ENCODE results near the gene SYT8.

Gene SYT8

GRCh38 chr11:1831338-1832210 lies 3.2 kb upstream of the SYT8 start:
- DNase-seq (ENCODE audit: low read depth in 1 of 2, low spot score in 1 of 2), result no peak

GRCh38 chr11:1832211-1832919 lies 2.4 kb upstream of the SYT8 start:
- peak; percentile 48 to 67 for DNase-seq (ENCODE audit: low read depth in 1 of 2, low spot score in 1 of 2)

GRCh38 chr11:1832920-1833295 lies 1.9 kb upstream of the SYT8 start:
- no peak for DNase-seq (ENCODE audit: low read depth in 1 of 2, low spot score in 1 of 2)

DNA sequence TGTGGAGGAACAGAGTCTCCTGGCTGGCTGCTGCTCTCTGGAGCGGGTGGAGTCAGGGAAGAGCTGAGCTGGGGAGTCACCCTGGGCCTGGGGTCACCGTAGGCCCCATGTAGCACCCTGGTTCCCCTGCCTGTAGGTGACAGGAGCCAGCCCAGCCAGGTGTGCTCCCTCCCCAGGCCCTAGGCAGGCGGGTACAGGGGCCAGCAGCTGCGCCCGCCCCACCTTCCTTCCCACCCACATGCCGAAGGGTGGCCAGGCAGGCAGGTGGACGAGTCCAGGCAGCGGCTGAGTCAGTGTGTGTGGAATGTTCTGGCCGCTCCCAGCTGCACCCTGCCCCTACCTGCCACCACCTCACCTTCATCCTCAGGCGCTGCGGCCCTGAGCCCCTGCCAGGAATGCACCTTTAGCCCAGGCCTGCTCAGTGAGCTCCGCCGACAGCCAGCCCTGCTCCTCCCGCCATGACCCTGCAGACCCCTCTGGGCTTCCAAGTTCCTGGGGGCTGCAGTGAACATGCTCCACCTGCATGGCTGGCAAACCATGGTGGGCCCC lies 654 bp upstream of the SYT8 start:
- no peak for DNase-seq (ENCODE audit: low read depth in 1 of 2, low spot score in 1 of 2)

DNA sequence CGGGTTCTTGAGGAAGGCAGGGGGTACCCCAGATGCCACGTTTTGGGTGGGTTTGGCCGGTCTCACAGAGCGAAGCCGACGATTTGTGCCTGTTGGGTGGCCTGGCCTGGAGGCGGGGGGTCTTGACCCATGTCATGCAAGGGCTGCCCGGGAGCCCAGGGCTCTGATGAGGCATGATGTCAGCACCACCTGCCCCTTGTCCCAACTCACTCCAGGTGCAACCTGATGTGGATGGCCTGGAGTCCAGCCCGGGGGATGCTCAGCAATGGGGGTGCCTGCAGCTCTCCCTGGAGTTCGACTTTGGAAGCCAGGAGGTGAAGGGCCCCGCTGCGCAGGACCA lies 851 bp downstream of the SYT8 start:
- no peak for DNase-seq (ENCODE audit: low read depth in 1 of 2, low spot score in 1 of 2)

DNA sequence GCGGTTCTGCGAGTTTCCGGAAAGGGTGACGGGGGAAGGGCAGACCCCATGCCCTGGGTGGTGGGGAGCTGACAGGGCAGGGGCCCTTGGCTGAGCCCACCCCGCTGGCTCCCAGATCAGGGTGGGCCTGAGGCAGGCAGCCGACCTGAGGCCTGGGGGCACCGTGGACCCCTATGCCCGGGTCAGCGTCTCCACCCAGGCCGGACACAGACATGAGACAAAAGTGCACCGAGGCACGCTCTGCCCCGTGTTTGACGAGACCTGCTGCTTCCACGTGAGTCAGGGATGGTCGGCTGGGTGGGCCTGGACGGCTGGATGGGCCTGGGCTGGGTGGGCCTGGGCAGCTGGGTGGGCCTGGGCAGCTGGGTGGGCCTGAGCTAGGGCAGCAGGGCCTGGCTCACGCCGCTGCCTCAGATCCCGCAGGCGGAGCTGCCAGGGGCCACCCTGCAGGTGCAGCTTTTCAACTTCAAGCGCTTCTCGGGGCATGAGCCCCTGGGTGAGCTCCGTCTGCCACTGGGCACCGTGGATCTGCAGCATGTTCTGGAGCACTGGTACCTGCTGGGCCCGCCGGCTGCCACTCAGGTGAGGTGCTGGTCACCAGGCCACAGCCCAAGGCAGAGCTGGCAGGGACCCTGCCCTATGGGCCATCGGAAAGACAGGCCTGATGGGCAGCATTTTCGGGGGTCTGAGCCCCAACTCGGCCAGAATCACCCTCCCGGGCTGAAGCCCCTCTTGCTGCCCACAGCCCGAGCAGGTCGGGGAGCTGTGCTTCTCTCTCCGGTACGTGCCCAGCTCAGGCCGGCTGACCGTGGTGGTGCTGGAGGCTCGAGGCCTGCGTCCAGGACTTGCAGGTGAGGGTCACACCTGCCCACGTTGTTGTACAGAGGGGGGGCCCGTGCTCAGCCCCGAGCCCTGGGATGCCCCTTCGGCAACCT lies 1.5 kb downstream of the SYT8 start:
- DNase-seq (ENCODE audit: low read depth in 1 of 2, low spot score in 1 of 2), result no peak

GRCh38 chr11:1837171-1838076 lies 2.6 kb downstream of the SYT8 start:
- peak; percentile 60 to 62 for DNase-seq (ENCODE audit: low read depth in 1 of 2, low spot score in 1 of 2)

DNA sequence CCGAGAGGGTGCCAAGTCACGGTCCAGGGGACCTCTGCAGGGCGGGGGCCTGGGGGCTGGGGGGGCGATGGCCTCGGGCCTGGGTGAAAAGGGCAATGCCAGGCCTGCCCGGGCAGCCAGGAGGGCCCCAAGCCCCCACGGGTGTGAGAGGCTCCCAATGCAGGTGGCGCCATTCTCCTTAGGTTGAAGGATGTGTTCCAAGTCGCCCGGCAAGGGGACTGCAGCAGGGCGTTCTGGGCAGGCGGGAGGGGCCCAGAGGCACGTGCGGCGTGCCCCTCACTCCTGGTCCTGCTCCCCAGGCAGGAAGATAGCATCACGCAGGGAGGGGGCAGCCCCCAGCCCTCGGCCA lies 3.3 kb downstream of the SYT8 start:
- DNase-seq (ENCODE audit: low read depth in 1 of 2, low spot score in 1 of 2), result no peak

DNA sequence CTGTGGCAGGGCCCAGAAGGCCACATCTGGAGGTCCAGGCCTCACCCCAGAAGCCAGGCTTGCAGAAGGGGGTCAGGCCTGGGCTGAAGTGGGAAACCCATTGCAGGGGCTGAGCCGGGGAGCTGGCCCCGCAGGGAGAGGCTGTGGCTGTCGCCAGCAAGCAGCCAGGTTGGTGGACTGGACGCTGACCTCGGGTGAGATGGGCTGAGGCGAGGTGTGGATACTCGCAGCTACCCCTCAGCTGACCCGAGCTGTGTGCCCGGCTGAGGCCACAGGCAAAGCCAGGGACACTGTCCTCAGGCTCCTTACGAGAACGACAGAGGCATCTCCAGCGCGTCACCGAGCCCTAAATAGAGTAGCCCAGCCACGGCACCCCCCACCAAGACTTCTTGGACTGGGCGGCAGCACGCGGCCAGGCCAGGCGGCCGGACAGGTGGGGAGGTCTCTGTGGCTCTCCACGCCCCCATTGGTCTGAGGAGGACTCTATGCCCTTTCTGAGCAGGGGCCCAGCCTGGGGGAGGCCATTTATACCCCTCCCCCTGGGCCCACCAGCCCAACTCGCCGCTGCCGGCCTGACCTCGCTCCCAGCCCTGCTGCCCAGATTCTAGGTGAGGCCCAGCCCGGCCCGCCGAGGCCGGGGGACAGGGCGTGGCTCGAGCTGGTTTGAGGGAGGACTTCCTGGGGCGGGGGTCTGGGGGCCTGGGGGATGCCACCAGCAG lies 3.8 kb downstream of the SYT8 start, which contains the start of gene TNNI2:
TNNI2 (plus strand) TSS at position 556 of the 719 bp plus-strand sequence. CDS start 716 bp downstream, outside the sequence.
- DNase-seq (ENCODE audit: low read depth in 1 of 2, low spot score in 1 of 2), result no peak

DNA sequence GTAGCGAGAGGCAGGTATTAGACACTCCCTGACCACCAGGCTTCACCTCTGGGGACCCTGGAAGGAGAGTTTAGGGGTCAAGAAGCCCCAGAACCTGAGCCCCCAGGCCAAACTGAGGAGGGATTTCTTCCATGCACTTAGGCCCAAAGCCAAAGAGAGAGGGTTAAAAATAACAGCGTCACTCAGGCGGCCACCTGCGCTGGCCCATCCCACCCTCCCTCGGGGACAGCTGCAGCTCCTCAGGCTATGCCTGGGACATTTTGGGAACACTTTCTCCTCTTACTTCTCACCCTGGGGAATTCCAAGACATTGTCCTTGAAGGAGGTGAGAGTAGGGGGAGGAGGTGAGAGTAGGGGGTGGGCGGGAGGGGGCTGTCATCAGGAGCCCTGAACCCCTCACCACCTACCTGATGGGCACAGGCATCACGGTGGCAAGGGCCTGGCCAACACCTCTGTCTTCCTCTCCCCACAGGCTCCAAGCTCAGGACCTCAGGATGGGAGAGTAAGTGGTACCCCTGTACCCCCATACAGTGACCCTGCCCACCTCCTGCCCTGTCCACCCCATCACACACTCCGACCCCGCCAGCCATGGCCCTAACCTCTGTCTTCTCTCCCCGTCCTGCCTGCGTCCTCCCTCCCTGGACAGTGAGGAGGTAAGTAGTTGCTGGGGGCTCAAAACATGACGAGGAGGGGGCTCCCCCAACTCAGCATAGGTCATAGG lies 4.6 kb downstream of the SYT8 start:
- no peak for DNase-seq (ENCODE audit: low read depth in 1 of 2, low spot score in 1 of 2)

- no peak for DNase-seq (ENCODE audit: low read depth in 1 of 2, low spot score in 1 of 2)
Measured at GRCh38 chr11:1839924-1840779, 5.4 kb downstream of the SYT8 start.

DNA sequence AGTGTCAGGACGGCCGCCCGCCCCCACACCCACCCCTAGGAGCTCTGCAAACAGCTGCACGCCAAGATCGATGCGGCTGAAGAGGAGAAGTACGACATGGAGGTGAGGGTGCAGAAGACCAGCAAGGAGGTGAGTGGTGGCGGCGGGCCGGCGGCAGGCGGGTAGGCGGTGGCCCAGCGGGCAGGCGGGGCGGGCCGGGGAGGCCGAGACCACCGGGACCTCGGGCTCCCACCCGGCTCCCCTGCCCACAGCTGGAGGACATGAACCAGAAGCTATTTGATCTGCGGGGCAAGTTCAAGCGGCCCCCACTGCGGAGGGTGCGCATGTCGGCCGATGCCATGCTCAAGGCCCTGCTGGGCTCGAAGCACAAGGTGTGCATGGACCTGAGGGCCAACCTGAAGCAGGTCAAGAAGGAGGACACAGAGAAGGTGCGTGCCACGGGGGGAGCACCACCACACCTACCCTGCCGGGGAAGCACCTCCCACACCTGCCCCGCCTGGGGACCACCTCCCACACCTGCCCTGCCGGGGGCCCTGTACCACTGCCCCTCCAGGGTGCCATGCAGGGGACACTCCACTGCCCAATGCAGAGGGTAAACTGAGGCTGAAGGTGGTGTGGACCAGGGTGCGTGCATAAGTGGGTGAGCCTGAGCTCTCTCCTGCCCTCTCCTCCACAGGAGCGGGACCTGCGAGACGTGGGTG lies 6.1 kb downstream of the SYT8 start:
- no peak for DNase-seq (ENCODE audit: low read depth in 1 of 2, low spot score in 1 of 2)

DNA sequence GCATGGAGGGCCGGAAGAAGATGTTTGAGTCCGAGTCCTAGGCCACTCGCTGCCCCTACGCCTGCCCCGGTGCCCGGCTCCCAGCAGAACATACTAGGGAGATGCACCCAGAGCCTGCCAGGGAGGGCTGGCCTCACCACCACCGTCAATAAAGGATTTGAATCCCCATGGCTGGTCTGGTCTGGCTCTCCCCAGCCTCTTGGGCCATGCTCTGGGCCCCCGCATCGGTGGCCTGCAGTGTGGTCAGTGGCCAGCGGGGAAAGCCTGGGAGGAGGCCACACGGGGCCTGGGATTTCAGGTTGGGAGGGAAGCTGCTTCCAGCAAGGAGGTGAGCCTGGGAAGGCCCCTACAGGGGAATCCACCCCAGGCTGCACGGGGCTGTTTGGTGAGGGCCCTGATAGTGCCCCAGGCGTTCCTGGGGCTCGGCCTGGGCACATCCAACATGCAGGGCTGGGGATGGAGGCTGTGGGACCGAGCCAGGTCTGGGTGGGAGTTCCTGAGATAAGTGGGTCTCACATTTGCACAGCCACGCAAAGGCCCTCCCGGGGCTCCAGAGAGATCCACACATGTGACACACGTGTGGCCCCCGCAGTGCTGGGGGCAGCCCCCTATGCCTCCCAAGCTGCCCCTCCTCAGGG lies 6.8 kb downstream of the SYT8 start:
- DNase-seq (ENCODE audit: low read depth in 1 of 2, low spot score in 1 of 2), result no peak

DNA sequence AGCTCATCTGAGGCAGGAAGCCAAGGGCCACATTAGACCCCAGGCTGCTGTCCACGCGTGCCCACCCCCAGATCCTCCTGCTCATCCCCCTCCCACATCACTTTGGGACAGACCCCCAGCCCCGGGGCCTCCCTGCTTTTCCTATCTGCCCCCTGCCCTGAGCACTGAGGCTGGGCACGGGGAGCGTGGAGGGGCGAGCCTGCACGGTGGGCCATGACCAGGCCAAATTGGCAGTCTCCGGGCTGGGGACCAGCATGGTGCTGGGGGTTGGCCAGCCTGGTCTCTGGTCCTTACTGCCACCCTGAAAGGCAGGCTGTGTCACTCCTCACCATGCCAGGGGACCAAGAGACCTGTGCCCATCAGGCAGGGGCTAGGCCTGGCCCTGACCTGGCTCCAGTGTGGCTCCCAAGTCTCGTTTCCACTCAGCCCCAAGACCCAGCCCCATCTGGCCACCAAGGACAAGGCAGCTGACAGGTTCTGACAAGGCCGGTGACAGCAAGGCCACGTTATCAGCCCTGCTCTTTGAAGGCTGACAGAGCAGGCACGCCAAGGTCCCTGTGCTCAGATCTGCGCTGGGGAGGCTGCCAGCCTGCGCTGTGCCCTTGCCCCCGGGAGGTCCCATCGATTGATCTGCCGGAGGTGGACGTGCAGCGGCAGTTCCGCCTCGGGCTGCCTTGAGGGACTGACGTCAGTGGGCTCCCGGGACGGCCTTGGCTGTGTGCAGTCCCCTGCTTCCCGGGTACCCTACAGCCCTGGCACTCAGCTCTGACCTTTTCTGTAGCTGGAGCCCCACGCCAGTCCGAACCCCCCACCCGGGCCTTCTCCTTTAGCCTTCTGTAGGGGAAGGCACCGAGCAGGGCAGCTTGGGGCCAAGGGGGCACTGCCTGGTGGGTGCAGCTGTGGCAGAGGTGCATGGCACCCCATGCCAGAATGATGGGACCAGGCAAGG lies 7.6 kb downstream of the SYT8 start:
- no peak for DNase-seq (ENCODE audit: low read depth in 1 of 2, low spot score in 1 of 2)

DNA sequence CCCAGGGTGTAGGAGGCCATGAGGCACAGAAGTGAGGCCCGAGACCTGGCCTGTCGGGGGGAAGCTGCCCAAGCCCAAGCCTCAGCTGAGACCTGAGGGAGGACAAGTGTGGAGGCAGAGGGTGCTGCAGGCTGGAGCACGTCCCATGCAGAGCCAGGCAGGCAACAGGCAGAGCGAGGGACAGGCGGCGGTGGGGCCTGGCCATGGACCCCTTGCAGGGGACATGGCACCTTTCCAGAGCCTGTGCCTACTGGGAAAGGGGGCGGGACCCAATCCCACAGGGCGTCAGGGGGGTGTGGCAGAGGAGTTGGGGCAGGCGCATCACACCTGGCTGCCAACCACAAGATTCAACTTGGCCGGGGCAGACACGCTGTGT lies 8.3 kb downstream of the SYT8 start:
- DNase-seq (ENCODE audit: low read depth in 1 of 2, low spot score in 1 of 2), result no peak

- DNase-seq (ENCODE audit: low read depth in 1 of 2, low spot score in 1 of 2), result no peak
Measured at GRCh38 chr11:1843796-1844195, 9.0 kb downstream of the SYT8 start.
